Omental fat pad (tissue), 4 donors: Measurements from ENCODE around the gene CRHBP. TPM values are rescaled to one million over a fixed set of nuclear protein-coding genes. Genes with fewer than 3 reads are reported as not detected.
"Not testable (repeated sequence)": the region's sequence is repeated elsewhere in the genome, so short reads cannot be mapped to it uniquely, and the experiment has no call there.

Experiments
- ATAC-seq: fragments of 150-250 bp; one replicate; pipeline ENCODE4 v1.9.1; 2016; ENCODE audit warnings: mild to moderate bottlenecking, moderate library complexity; ENCODE audit not compliant: low FRiP score
- DNase-seq: peaks from one replicate; pipeline ENCODE4 v3.0.0-alpha.2; 2019; ENCODE audit warnings: low spot score
- CTCF ChIP-seq, 3 donors: fragments of 450-650 bp; IDR thresholded peaks; one replicate each; pipeline ENCODE4 v1.5.1; 2016 to 2017; ENCODE audit warnings: antibody characterized with exemption in 3 of 3, mild to moderate bottlenecking in 3 of 3, moderate library complexity in 2 of 3
- total RNA-seq, 4 donors: library from RNA; depleted of rRNA; stranded (reverse); fragments of >200 nt; gene quantifications; one replicate each; pipeline ENCODE4 v1.1.0, GENCODE V29; 2016

Gene CRHBP
- 10 to 100 TPM in 2 of 4 donors, 1 to 10 TPM in 2; 4.3 to 47.6 (median 10.7) TPM for total RNA-seq

GRCh38 chr5:76952795-76953536 lies at the start of gene CRHBP:
CRHBP (plus strand) TSS chr5:76953045; CDS start chr5:76953135, 90 bp downstream.
- peak; percentile 37 for ATAC-seq
- no peak for DNase-seq
- TF ChIP-seq CTCF (IDR thresholded peaks at IDR 0.05), result no peak

- DNase-seq (no peak), ATAC-seq (no peak)
- TF ChIP-seq CTCF (IDR thresholded peaks at IDR 0.05), result no peak
Measured at GRCh38 chr5:76908166-76908565, 44.7 kb upstream of the CRHBP start.

GRCh38 chr5:76910344-76910933 lies 42.4 kb upstream of the CRHBP start:
- DNase-seq, ATAC-seq: not testable (repeated sequence)

GRCh38 chr5:76914671-76915070 lies 38.2 kb upstream of the CRHBP start:
- ATAC-seq, DNase-seq: not testable (repeated sequence)

- DNase-seq (no peak), ATAC-seq (no peak)
- TF ChIP-seq CTCF (IDR thresholded peaks at IDR 0.05), result no peak
Measured at GRCh38 chr5:76918539-76918938, 34.3 kb upstream of the CRHBP start.

GRCh38 chr5:76920491-76920890 lies 32.4 kb upstream of the CRHBP start:
- DNase-seq, result no peak
- TF ChIP-seq CTCF (IDR thresholded peaks at IDR 0.05), result no peak
- no peak for ATAC-seq

- ATAC-seq (no peak), DNase-seq (no peak)
- TF ChIP-seq CTCF (IDR thresholded peaks at IDR 0.05), result no peak
Measured at GRCh38 chr5:76926329-76927105, 26.3 kb upstream of the CRHBP start.
